Frontal cortex (tissue), 4 donors: ENCODE results near the gene SZT2. TPM values are rescaled to one million over a fixed set of nuclear protein-coding genes. Genes with fewer than 3 reads are reported as not detected.
A peak's percentile ranks its signal among the peaks of the same experiment; 100 is the strongest.
"Not testable (repeated sequence)": the region's sequence is repeated elsewhere in the genome, so short reads cannot be mapped to it uniquely, and the experiment has no call there.

ENCODE experiments used
- DNase-seq, 2 donors: peaks; one replicate each; pipeline ENCODE4 v3.0.0; 2012; ENCODE audit warnings: low spot score in 2 of 2
- FAIRE-seq: peaks from 2 replicates; lab custom pipeline; 2012; peaks lifted over from hg19 to GRCh38; lab: Jason Lieb, UNC
- total RNA-seq: library from RNA; depleted of rRNA; stranded (reverse); fragments of >200 nt; gene quantifications from one replicate; pipeline ENCODE4 v1.2.3, GENCODE V29; 2014
- donor health status: control.
- donor health status: control.
- donor health status: control.

Gene SZT2
- total RNA-seq, 1 donor from 2014 or later: 19.2 TPM

- FAIRE-seq (no peak), DNase-seq (no peak)
These were observed 30.0 kb upstream of the SZT2 start for GRCh38 chr1:43359696-43360095.

DNA sequence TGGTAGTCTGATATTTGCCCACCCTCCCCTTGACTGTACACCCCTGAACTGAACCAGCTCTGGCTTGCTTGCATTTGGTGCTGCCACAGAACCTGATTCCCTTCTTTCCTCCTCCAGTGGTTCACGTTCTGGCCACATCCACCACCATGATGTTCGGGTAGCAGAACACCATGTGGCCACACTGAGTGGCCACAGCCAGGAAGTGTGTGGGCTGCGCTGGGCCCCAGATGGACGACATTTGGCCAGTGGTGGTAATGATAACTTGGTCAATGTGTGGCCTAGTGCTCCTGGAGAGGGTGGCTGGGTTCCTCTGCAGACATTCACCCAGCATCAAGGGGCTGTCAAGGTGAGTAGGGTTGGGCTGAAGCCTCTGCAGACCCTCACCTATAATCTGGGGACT, 29.1 kb upstream of the SZT2 start:
- DNase-seq (no peak), FAIRE-seq (no peak)

DNA sequence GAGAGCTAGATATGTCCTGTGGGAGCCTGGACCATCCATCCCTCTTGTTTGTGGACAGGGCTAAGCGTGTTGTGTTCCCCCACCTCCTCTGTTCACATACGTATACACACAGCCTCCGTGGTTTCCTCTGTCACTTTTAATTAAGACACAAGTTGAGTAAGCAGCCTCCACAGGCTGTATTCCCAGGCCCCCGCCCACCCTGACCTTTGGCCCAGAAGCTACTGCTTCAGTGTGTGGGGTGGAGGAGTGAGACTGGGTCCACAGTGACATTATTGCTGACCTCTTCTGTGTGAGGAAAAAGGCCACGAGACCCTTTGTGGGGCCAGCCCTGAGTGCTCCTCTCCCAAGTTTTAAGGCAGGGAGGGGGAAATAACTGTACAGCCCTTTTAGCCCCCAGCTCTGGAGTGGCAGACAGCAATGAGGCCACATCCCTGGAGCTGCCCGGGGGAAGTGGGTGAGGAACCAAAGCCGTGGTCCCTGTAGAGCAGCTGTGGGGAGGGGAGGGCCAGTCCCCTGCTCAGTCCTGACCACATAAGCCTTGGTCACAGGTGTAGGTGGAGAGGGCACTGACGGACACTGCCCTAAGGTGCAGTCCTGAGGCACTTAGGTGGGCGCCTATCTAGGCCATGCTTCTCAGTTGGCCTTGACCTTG, 26.3 kb upstream of the SZT2 start:
- FAIRE-seq: no peak
- no peak for DNase-seq

DNA sequence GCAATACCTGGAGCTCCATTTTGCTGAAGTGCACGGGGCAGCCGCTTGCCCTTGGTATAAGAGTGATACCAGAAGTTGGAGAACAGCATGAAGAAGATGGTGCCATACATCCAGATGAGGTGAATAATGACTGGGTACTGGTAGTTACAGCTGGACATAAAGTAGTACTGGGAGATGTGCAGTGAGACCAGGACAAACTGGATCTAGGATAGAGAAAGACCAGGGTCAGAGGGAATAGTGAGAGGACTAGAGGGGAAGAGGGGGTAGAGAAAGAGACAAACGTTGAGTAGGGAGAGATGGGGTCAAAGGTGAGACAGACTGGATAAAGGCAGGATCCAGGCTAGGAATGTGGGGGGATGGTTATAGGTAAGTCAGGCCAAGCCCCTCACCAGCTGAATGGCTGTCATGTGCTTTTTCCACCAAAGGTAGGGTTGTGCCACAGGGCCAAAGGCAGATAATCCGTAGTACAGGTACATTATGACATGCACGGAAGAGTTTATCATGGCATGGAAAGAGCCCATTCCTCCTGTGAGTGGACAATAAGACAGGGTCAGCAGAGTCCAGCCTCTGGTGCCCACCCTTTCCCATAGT, 25.7 kb upstream of the SZT2 start:
- DNase-seq: no peak
- FAIRE-seq: no peak

GRCh38 chr1:43365678-43366077, 24.0 kb upstream of the SZT2 start:
- DNase-seq (no peak), FAIRE-seq (no peak)

GRCh38 chr1:43366179-43366578, 23.5 kb upstream of the SZT2 start:
- no peak for DNase-seq
- no peak for FAIRE-seq

- FAIRE-seq (no peak), DNase-seq (no peak)
These were observed 23.1 kb upstream of the SZT2 start for GRCh38 chr1:43366601-43367025.

DNA sequence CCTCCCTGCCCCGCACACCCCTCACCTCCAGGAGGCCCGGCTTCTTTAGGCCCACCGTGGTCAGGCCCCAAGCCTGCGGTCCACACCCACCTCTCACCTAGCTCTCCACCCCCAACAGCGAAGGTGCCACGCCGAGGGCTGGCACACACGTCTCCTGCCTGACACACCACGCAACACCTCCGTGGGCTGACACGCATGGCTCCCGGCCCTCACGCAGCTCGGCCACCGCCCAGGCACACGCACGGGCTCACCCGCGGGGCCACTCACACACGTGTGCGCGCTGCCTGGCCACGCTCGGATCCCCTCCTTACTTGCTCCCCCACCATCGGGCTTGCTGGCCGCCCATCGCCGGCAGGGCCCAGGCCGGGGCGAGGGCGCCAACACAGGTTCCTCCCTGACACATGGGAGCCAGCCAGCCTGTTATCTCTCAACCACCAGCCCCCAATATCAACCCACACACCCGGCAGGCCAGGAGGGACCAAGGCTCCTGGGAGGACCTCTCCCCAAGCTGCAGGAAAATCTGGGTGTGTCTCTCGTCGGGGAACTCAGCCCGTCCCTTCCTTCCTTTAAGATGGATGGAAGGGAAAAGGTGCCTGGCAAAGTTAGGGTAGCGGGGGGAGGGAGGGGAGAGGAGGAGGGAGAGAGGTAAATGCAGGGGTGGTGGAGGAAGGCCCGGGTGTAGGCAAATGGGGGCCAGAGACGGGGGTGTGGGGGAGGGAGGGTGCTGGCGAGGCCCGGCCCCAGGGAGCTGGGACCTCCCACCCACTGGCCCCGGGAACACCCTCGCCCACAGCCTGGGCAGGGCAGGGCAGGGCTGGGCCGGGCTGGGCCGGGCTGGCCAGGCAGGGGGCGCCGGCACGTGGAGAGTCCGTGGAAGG, 22.4 kb upstream of the SZT2 start:
- FAIRE-seq (no peak), DNase-seq (peak in 1 of 2 donors; percentile 36)

DNA sequence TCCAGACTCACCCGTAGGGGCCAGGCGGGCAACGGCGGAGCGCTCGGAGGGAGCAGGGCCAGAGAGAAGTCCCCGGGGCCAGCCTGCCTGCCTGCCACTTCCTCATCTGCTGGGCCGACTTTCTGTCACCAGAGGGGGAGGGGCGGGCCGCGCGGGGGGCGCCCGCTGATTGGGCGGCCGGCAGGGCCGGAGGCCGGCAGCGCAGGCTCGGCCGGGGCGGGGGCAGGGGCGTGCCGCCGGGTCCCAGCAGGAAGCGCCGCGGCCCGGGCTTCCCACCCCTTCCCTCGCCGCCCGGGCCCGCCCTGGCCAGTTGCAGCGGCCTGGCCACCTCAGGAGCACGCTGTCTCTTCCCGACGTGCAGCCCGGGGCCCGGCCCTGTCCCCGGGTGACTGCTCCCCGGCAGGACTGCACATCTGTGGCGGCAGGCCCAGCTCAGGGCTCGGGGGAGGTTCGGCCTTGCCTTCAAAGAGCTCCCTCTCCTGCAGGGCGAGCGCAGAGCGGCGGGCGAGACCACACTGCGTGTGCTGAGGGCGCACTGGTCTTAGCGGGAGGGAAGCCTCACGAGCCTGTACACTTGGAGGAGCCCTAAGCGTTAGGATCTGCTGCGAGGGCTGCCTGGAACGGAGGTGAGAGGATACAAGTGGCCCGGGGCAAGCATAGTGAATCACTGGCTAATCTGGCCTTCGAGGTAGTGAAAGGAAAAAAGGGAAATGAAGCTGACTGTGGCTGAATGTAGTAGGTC, 21.6 kb upstream of the SZT2 start, which contains the start of gene ELOVL1:
Gene ELOVL1 (minus strand): TSS at position 108 of the 742 bp plus-strand sequence. CDS start 2,402 bp downstream, outside the sequence.
- DNase-seq (peak; percentile 94 to 96), FAIRE-seq (no peak)

- DNase-seq (no peak), FAIRE-seq (no peak)
These were observed 21.1 kb upstream of the SZT2 start for GRCh38 chr1:43368646-43369020.

- not testable (repeated sequence) for FAIRE-seq, DNase-seq
These were observed 19.9 kb upstream of the SZT2 start for GRCh38 chr1:43369779-43370178.

DNA sequence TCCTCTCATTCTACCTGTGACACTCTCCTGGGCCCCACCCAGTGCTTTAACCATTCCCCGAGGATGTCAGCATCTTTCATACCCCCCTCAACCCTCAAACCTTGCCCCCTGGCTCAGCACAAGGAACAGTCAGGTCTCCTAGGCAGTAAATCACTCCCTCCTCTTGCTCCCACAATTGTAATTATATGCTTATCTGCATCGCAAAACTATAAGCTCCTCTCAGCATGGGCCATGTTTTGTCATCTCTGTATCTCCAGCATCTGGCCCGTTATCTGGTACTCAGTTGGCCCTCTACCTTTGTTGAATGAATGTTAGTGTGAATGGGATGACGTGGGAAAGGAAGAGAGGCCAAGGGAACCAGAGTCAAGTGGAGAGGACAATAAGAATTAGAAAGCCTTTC, 19.1 kb upstream of the SZT2 start:
- no peak for FAIRE-seq
- no peak for DNase-seq

GRCh38 chr1:43372172-43372571, 17.5 kb upstream of the SZT2 start:
- no peak for FAIRE-seq
- DNase-seq: no peak

GRCh38 chr1:43373066-43373940, 16.4 kb upstream of the SZT2 start:
- DNase-seq (no peak), FAIRE-seq (no peak)

DNA sequence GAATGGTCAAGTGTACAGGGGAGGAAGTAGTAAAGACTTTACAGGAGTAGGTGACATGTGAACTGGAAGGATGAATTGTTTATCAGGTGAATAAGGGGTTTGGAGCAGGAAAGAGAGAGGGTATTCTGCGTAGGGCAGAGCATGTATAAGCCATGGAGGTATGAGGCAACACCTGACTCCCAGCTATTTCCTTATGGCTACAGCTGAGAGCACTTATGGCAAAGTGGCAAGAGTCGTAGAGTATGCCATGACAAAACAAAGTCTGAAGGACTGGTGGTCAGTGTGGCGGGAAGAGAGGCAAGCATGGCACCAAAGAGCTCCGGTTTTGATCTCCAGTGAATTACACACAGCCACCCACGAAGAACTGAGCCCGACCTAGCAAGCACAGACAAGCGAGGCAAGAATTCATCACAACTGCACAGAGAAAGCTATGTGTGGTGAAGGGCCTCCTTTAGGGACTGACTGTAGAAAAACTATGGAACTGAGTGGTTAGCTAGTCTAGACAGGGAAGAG, 12.9 kb upstream of the SZT2 start:
- FAIRE-seq: no peak
- no peak for DNase-seq

- FAIRE-seq (no peak), DNase-seq (no peak)
These were observed 11.9 kb upstream of the SZT2 start for GRCh38 chr1:43377831-43378230.

DNA sequence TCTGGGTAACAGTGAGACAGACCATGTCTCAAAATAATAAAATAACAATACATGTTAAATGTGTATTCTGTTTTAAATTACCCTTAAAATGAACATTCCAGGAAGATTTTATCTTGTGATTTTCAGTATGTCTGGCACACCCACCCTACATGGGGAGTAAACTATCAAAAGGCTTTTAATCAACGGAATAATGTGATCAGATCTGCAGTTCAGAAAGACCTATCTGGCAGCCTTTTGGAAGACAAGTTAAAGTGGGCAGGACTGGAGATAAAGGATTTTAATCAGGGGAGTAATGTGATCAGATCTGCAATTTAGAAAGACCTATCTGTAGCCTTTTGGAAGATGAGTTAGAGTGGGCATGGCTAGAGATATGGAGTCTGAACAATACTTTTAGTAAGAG, 10.2 kb upstream of the SZT2 start:
- DNase-seq: no peak
- FAIRE-seq: no peak

- FAIRE-seq: no peak
- no peak for DNase-seq
These were observed 8.1 kb upstream of the SZT2 start for GRCh38 chr1:43381612-43382011.
